ENCODE results near the gene FAF1.
"Not testable (repeated sequence)": the region's sequence is repeated elsewhere in the genome, so short reads cannot be mapped to it uniquely, and the experiment has no call there.

Gene FAF1

DNA sequence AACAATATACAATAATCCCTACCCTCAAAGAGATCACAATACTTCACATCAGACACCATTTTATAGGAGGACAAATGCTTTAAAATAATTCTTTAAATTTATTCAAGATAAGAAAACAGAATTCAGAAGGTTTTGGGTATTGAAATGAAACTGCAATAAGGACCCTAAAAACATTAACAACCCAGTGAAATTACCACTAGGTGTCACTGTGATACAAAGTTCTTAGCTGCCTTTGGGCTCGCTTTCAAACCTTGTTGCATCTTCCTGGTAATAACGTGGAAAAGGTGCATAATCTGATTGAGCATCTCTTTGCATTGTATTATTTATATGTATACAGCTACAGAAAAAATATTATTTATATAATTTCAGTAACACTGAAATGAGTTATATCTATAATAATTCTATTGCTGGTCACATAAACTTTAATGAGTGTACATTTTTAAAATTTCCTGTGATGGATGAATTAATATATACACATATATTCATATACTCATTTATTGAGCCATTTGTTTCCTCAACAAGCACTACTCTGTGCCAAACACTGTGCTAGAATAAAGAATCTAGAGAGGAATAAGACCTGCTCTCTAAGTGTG, 185.2 kb downstream of the FAF1 start:
- DNase-seq (ENCODE audit: low read depth), result no peak

DNA sequence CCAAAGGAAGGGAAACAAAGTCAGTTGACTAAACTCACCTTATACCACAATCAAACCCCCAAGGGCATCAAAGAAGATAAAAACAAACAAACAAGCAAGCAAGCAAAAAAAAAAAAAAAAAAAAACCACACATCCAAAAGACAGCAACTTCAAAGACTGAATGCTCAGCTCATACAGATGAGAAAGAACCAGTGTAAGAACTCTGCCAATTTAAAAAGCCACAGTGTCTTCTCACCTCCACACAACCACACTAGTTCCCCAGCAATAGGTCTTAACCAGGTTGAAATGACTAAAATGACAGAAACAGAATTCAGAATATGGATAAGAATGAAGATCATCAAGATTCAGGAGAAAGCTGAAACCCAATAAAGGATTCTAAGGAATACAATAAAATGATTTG, 193.4 kb downstream of the FAF1 start:
- no peak for DNase-seq (ENCODE audit: low read depth)

GRCh38 chr1:50756543-50756942, 203.5 kb downstream of the FAF1 start:
- not testable (repeated sequence) for DNase-seq (ENCODE audit: low read depth)

DNA sequence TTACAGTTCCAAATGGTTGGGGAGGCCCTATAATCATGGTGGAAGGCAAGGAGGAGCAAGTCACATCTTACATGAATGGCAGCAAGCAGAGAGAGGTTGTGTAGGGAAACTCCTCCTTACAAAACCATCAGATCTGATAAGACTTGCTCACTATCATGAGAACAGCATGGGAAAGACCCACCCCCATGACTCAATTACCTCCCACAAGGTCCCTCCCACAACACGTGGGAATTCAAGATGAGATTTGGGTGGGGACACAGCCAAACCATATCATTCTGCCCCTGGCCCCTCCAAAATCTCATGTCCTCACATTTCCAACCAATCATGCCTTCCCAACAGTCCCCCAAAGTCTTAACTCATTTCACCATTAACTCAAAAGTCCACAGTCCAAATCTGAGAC, 205.3 kb downstream of the FAF1 start:
- not testable (repeated sequence) for DNase-seq (ENCODE audit: low read depth)

DNA sequence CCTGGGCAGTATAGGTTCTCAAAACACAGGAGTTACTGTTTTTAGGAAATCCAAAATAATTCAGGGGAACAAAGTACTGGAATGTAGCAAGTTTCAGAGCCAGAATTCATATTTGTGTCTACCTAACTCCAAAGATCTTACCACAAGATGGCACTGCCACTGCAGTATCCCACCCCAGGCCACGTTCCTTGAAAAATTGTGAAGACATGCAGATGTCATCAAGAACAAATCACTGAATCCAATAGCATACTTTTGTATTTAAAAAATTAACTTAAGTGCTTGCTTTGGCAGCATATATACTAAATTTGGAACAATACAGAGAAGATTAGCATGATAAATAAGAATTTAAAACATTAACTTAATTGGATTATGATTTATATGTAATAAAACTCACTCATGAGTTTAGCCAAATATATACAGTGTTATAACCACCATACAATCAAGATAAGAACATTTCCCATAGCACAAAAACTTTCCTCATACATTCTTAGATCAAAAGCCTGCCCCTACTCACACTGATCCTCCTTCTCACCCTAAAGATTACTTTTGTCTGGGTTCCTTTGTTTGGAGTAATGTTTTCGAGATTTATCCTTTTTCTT, 209.9 kb downstream of the FAF1 start:
- DNase-seq (ENCODE audit: low read depth), result no peak

- DNase-seq (ENCODE audit: low read depth), result no peak
These were observed 212.7 kb downstream of the FAF1 start for GRCh38 chr1:50747394-50747793.

DNA sequence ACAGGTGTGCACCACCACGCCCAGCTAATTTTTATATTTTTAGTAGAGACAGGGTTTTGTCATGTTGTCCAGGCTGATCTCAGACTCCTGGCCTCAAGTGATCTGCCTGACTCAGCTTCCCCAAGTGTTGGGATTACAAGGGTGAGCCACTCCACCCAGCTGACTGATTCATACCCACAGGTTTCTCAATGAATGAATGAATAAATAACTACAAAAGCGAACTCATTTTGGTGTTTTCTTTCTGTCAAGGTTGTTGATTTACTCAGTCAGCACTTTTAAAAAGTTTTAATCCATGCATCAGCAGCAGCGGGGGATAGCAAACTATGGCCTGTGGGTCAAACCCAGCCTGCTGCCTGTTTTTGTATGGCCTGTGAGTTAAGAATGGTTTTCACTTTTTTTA, 217.5 kb downstream of the FAF1 start:
- no peak for DNase-seq (ENCODE audit: low read depth)

DNA sequence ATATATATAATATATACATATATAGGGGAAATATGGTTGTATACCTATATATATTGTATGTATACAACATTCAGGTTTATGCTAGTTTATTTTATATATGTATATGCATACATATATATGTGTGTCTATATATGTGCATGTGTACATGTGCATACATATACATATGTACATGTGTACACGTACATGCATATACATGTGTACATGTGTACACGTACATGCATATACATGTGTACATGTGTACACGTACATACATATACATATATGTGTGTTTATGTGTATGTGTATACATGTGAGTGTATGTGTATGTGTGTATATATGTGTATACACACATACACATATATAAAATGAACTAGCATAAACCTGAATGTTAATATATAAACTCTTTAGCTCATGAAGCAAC, 220.9 kb downstream of the FAF1 start:
- no peak for DNase-seq (ENCODE audit: low read depth)

DNA sequence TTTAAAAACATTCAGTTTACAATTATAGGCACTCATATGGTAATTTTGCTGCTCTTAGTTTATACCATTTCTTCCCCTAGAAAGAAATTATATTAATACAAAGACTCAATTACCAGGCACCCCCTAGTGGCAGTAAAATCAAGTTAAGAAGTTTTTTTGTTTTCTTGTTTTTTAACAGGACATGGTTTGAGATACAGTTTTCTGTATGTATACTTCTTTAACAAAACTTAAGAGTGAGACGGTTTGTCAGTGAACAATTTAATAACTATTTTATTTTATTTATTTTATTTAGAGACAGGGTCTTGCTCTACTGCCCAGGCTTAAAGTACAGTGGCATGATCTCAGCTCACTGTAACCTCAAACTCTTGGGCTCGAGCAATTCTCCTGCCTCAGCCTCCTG, 224.6 kb downstream of the FAF1 start:
- no peak for DNase-seq (ENCODE audit: low read depth)

- DNase-seq (ENCODE audit: low read depth), result not testable (repeated sequence)
These were observed 232.5 kb downstream of the FAF1 start for GRCh38 chr1:50727578-50727977.

GRCh38 chr1:50724626-50725286, 235.3 kb downstream of the FAF1 start:
- no peak for DNase-seq (ENCODE audit: low read depth)

DNA sequence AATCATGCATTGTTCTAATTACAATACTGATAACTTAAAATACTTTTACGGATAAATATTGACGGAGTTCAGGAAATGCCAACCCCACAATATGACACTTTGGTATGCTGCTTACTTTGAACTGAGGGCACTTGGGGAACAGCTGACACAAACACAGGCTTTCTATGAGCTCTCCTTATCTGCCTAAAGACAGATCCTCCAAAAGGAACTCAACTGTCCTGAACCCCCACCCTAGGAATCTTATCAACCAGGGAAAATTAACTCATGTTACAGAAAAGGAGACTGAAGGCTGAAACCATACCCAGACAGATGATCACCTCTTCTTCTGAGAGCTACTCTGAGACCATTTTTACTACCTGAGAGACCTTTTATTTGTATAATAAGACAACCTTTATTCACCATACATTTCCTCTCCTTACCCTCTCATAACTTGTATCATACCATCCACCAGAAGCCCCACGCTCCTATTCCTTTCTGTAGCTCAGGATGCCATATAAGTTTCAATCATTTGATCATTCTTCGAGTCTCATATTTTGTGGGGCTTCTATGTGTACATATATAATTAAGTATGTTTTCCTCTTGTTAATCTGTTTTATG, 239.5 kb downstream of the FAF1 start:
- no peak for DNase-seq (ENCODE audit: low read depth)

GRCh38 chr1:50719126-50719525, 240.9 kb downstream of the FAF1 start:
- DNase-seq (ENCODE audit: low read depth), result no peak

DNA sequence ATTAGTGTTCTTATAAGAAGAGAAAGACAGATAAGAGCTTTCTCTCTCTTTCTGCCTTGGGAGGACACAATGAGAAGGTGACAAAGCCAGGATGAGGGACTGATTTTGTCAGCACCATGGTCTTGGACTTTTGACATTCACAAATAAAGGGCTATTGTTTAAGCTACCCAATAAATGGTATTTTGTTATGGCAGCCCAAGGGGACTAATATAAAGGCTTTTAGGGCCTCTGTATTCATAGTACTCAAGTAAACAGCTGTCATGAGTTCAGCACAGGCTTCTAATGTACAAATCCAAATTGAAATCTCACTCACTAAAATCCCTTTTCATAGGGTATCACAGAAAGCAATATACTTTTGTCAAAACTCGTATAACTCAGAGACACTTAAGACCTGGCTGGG, 242.7 kb downstream of the FAF1 start:
- no peak for DNase-seq (ENCODE audit: low read depth)

GRCh38 chr1:50716455-50716854, 243.6 kb downstream of the FAF1 start:
- not testable (repeated sequence) for DNase-seq (ENCODE audit: low read depth)

DNA sequence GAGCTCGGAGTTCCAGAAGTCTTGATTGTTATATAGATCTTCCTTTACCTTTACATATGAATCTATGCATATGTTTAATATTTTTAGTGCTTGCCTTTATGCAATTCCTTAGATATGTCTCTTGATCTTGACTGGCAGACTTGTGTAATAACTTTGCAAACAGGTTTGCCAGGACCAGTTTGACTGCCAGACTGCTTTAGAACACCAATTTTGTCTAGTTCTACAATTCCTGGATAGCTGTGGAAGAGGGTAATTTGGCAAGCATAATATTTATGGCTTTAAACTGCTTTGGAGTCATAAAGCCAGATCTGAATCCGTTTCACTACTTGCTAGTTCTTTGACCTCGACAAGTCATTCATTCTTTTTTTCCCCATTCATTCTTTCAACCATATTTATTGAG, 250.0 kb downstream of the FAF1 start:
- DNase-seq (ENCODE audit: low read depth), result no peak

- DNase-seq (ENCODE audit: low read depth), result no peak
These were observed 252.2 kb downstream of the FAF1 start for GRCh38 chr1:50707824-50708223.

- DNase-seq (ENCODE audit: low read depth), result no peak
These were observed 254.4 kb downstream of the FAF1 start for GRCh38 chr1:50705699-50706098.

GRCh38 chr1:50705041-50705440, 255.0 kb downstream of the FAF1 start:
- no peak for DNase-seq (ENCODE audit: low read depth)

DNA sequence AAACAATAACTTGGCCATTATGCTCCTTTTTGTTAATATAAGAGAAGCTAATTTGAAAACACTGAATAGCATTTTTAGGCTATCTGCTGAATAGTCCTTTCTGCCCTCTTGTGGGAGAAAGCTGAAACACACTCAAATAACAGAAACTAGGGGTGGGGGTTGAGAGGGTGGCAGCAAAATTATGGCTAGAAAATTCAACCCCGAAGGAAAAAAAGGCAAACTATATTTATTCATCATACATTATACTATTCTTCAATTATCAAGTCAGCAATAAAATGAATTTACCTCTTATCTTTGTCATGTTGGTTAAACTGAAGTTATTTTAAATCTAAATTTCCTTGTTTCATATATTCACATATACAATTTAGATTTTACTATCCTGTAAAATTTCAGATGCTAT, 255.9 kb downstream of the FAF1 start:
- no peak for DNase-seq (ENCODE audit: low read depth)

GRCh38 chr1:50703240-50703639, 256.8 kb downstream of the FAF1 start:
- no peak for DNase-seq (ENCODE audit: low read depth)

GRCh38 chr1:50702395-50702794, 257.7 kb downstream of the FAF1 start:
- no peak for DNase-seq (ENCODE audit: low read depth)

- DNase-seq (ENCODE audit: low read depth), result no peak
These were observed 258.3 kb downstream of the FAF1 start for GRCh38 chr1:50701706-50702317.

All from stimulated activated CD8-positive, alpha-beta memory T cell treated with anti-CD3 and anti-CD28 coated beads, Interleukin-7, amount 100 ng/mL, for 24 hours (primary cell).